Keratinocyte (primary cell): ENCODE data around the gene CSF3. TPM values are rescaled to one million over a fixed set of nuclear protein-coding genes. Genes with fewer than 3 reads are reported as not detected.

Source experiments
- DNase-seq: peaks from one replicate; pipeline ENCODE4 v3.0.0-alpha.2; 2011; ENCODE audit warnings: low read depth, missing footprints, low spot score
- FAIRE-seq: peaks from 2 replicates; lab custom pipeline; 2011; peaks lifted over from hg19 to GRCh38; lab: Jason Lieb, UNC
- H2AFZ ChIP-seq: 2 replicates; pipeline ENCODE4 v1.6.0; 2012; ENCODE audit warnings: low read length, control low read depth, inconsistent platforms; ENCODE audit not compliant: control insufficient read depth
- H3K27ac ChIP-seq: 2 replicates; pipeline ENCODE4 v1.5.1; 2011; ENCODE audit warnings: low read length; ENCODE audit not compliant: control insufficient read depth, insufficient read depth
- H3K27me3 ChIP-seq: 3 replicates; pipeline ENCODE4 v1.6.0; 2011; ENCODE audit warnings: low read length; ENCODE audit not compliant: control insufficient read depth, insufficient read depth; ENCODE audit errors: extremely low read depth
- H3K36me3 ChIP-seq, 2 experiments: 2 replicates in 1 of 2; 3 replicates in 1 of 2; pipeline ENCODE4 v1.5.1; 2011; ENCODE audit warnings: low read length in 2 of 2, mild to moderate bottlenecking in 1 of 2; ENCODE audit not compliant: control insufficient read depth in 2 of 2, insufficient read depth in 2 of 2; ENCODE audit errors: extremely low read depth in 1 of 2
- H3K4me1 ChIP-seq: 3 replicates; pipeline ENCODE4 v1.5.1; 2011; ENCODE audit warnings: low read length; ENCODE audit not compliant: control insufficient read depth, insufficient read depth; ENCODE audit errors: extremely low read depth
- H3K4me2 ChIP-seq: 3 replicates; pipeline ENCODE4 v1.6.0; 2011; ENCODE audit warnings: low read depth, low read length; ENCODE audit not compliant: control insufficient read depth, insufficient read depth; ENCODE audit errors: extremely low read depth
- H3K4me3 ChIP-seq, 3 experiments: fragments of 200-600 bp in 1 of 3; sonication (generic) in 1 of 3; 2 replicates in 2 of 3; 3 replicates in 1 of 3; pipeline ENCODE4 v1.5.1; 2011 to 2016; ENCODE audit warnings: low read length in 3 of 3, mild to moderate bottlenecking in 3 of 3, control low read depth in 2 of 3, inconsistent platforms in 1 of 3, low read depth in 1 of 3, mixed read lengths in 1 of 3, mixed run types in 1 of 3, moderate library complexity in 1 of 3; ENCODE audit not compliant: control insufficient read depth in 2 of 3, insufficient read depth in 2 of 3; ENCODE audit errors: extremely low read depth in 1 of 3
- H3K79me2 ChIP-seq: 2 replicates; pipeline ENCODE4 v1.6.0; 2012; ENCODE audit warnings: low read length; ENCODE audit not compliant: control insufficient read depth, insufficient read depth
- H3K9ac ChIP-seq: 3 replicates; pipeline ENCODE4 v1.6.0; 2011; ENCODE audit warnings: low read length; ENCODE audit not compliant: control insufficient read depth, insufficient read depth; ENCODE audit errors: extremely low read depth
- H3K9me1 ChIP-seq: 3 replicates; pipeline ENCODE4 v1.6.0; 2011; ENCODE audit warnings: low read length; ENCODE audit not compliant: control insufficient read depth, insufficient read depth; ENCODE audit errors: extremely low read depth
- H3K9me3 ChIP-seq: 2 replicates; pipeline ENCODE4 v1.5.1; 2012; ENCODE audit warnings: low read depth, low read length; ENCODE audit not compliant: control insufficient read depth
- H4K20me1 ChIP-seq: 3 replicates; pipeline ENCODE4 v1.6.0; 2011; ENCODE audit warnings: low read length; ENCODE audit not compliant: control insufficient read depth, insufficient read depth; ENCODE audit errors: extremely low read depth
- EZH2 ChIP-seq: IDR thresholded peaks from one replicate; pipeline ENCODE4 v1.6.1; 2012; ENCODE audit warnings: inconsistent platforms, mild to moderate bottlenecking, low read length, moderate library complexity
- dilution Hi-C: fragments of 300-500 bp; cut with MboI; formaldehyde crosslinking; loops from one replicate; pipeline ENCODE4 v1.7.0; 2020; ENCODE audit warnings: low sequenced_read_pairs; ENCODE audit not compliant: extremely low pct_ligation_motif_present
- polyA plus RNA-seq, 5 experiments: library from polyadenylated mRNA; depleted of rRNA in 3 of 5; stranded (reverse) in 3 of 5; stranded (forward) in 1 of 5; unstranded in 1 of 5; fragments of >200 nt; gene quantifications; 1 replicate in 1 of 5; 2 replicates in 3 of 5; 3 replicates in 1 of 5; pipeline versions ENCODE4 v1.2.1 to v1.2.3, GENCODE V29; 2011 to 2012; ENCODE audit warnings: missing spikeins in 2 of 5, low read depth in 1 of 5, low replicate concordance in 1 of 5
- TF ChIP-seq, protein P1 (sequence below), 3 experiments: IDR thresholded peaks in 1 of 3; conservative IDR thresholded peaks in 1 of 3; optimal IDR thresholded peaks in 1 of 3; 2 replicates in 2 of 3; 3 replicates in 1 of 3; pipeline versions ENCODE3 to v1.5.1; 2011; ENCODE audit warnings: low read length in 3 of 3, mild to moderate bottlenecking in 3 of 3, moderate library complexity in 2 of 3, control low read depth in 1 of 3, inconsistent platforms in 1 of 3; ENCODE audit not compliant: insufficient read depth in 2 of 3; ENCODE audit errors: extremely low read depth in 1 of 3

CSF3 gene
- polyA plus RNA-seq, 1 donor (not counting 4 experiments of a cell fraction or from before 2014, with no cell fraction given), result 0.76 TPM

DNA sequence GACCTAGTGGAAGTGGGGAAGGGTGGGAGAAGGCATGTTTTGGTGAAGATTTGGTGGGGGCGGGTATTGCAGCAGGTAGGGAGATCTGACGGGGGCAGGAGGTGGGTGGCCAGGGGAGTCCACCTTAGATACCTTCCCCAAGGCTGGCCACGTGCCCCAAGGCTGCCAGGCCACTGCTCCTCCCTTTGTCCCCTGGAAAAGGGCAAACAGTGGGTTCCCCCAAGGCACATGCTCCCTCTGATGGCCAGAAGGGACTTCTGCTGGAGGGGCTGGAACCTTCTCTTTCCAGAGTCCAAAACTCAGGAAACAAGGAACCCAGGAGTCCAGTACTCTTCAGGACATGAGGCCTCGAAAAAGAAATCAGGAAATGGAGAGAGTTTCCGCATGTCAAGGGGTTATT is 40.8 kb upstream of the CSF3 start:
- Histone ChIP-seq H3K27ac (no peak overlapping the region), H3K4me1 (peaks cover 21% of the 10 kb centered on the region), H3K9ac (no peak overlapping the region), H3K79me2 (no peaks in the 10 kb centered on the region), H3K4me3 (no peak overlapping the region), H3K9me3 (no peaks in the 10 kb centered on the region), H3K27me3 (no peaks in the 10 kb centered on the region), H3K9me1 (no peaks in the 10 kb centered on the region), H4K20me1 (no peaks in the 10 kb centered on the region), H3K36me3 (no peaks in the 10 kb centered on the region), H3K4me2 (no peak overlapping the region), H2AFZ (no peak overlapping the region)
- FAIRE-seq, result no peak
- no peak for TF ChIP-seq EZH2
- TF ChIP-seq, protein P1, sequence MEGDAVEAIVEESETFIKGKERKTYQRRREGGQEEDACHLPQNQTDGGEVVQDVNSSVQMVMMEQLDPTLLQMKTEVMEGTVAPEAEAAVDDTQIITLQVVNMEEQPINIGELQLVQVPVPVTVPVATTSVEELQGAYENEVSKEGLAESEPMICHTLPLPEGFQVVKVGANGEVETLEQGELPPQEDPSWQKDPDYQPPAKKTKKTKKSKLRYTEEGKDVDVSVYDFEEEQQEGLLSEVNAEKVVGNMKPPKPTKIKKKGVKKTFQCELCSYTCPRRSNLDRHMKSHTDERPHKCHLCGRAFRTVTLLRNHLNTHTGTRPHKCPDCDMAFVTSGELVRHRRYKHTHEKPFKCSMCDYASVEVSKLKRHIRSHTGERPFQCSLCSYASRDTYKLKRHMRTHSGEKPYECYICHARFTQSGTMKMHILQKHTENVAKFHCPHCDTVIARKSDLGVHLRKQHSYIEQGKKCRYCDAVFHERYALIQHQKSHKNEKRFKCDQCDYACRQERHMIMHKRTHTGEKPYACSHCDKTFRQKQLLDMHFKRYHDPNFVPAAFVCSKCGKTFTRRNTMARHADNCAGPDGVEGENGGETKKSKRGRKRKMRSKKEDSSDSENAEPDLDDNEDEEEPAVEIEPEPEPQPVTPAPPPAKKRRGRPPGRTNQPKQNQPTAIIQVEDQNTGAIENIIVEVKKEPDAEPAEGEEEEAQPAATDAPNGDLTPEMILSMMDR (optimal IDR thresholded peaks at IDR 0.05 in 1 of 3, IDR thresholded peaks at IDR 0.05 in 1 of 3, conservative IDR thresholded peaks at IDR 0.05 in 1 of 3; ENCODE audit: extremely low read depth in 1 of 3, insufficient read depth in 2 of 3, low read length in 3 of 3), result no peak
- dilution Hi-C loops, result no loop called here
- DNase-seq, result no peak

DNA sequence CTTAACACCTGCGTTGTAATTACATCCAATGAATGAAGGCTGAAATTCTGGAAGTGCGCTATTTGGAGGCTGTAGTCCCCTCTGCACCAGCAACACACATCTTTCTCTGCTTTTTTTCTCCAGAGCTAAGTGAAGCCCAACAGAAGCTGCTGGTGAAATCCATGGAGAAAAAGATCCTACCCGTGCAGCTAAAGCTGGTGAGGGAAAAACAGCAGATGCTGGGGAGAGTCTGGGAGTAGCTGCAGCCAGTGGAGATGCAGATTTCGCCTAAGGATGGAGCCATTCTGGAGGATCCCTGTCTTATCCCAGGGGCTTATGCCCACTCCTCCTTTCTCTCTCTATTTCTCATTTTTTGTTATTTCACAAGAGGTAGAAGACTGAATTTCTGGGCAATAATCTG is 39.4 kb upstream of the CSF3 start:
- H3K4me1 ChIP-seq, result peaks cover 28% of the 10 kb centered on the region
- FAIRE-seq (no peak), DNase-seq (no peak)
- no peak overlapping the region for H3K9ac ChIP-seq
- H3K79me2 ChIP-seq, result peaks cover 1% of the 10 kb centered on the region
- H3K4me3 ChIP-seq, result no peak overlapping the region
- no peak overlapping the region for H3K27ac ChIP-seq
- H3K9me3 ChIP-seq, result no peaks in the 10 kb centered on the region
- no peaks in the 10 kb centered on the region for H3K27me3 ChIP-seq
- no peak overlapping the region for H3K4me2 ChIP-seq
- no peak for TF ChIP-seq EZH2
- TF ChIP-seq, protein P1 (optimal IDR thresholded peaks at IDR 0.05 in 1 of 3, IDR thresholded peaks at IDR 0.05 in 1 of 3, conservative IDR thresholded peaks at IDR 0.05 in 1 of 3; ENCODE audit: extremely low read depth in 1 of 3, insufficient read depth in 2 of 3, low read length in 3 of 3), result no peak
- no peaks in the 10 kb centered on the region for H3K9me1 ChIP-seq
- dilution Hi-C loops, result no loop called here
- H2AFZ ChIP-seq, result no peak overlapping the region
- H4K20me1 ChIP-seq, result no peaks in the 10 kb centered on the region
- no peaks in the 10 kb centered on the region for H3K36me3 ChIP-seq
